Measurements from ENCODE around the gene BCKDHA. TPM values are rescaled to one million over a fixed set of nuclear protein-coding genes. Genes with fewer than 3 reads are reported as not detected.

Gene BCKDHA
- total and polyA plus RNA-seq, 9 of the 15 experiments (the other 6 are each of a cell fraction or from before 2014, with no cell fraction given) = 4.5 to 52.5 (median 14.1) TPM

GRCh38 chr19:41350735-41351338, 46.8 kb upstream of the BCKDHA start (continued):
- TF ChIP-seq, protein P1, sequence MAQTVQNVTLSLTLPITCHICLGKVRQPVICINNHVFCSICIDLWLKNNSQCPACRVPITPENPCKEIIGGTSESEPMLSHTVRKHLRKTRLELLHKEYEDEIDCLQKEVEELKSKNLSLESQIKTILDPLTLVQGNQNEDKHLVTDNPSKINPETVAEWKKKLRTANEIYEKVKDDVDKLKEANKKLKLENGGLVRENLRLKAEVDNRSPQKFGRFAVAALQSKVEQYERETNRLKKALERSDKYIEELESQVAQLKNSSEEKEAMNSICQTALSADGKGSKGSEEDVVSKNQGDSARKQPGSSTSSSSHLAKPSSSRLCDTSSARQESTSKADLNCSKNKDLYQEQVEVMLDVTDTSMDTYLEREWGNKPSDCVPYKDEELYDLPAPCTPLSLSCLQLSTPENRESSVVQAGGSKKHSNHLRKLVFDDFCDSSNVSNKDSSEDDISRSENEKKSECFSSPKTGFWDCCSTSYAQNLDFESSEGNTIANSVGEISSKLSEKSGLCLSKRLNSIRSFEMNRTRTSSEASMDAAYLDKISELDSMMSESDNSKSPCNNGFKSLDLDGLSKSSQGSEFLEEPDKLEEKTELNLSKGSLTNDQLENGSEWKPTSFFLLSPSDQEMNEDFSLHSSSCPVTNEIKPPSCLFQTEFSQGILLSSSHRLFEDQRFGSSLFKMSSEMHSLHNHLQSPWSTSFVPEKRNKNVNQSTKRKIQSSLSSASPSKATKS (CRISPR knock-in tag; IDR thresholded peaks at IDR 0.05) = no peak
- TF ChIP-seq ZNF431 (CRISPR knock-in tag; IDR thresholded peaks at IDR 0.05) (no peak), ZNF780A (CRISPR knock-in tag; IDR thresholded peaks at IDR 0.05) (no peak), NCOA4 (IDR thresholded peaks at IDR 0.05; ENCODE audit: partially characterized antibody) (no peak), NR4A1 (CRISPR knock-in tag; IDR thresholded peaks at IDR 0.05) (no peak), NR4A1 (tag; IDR thresholded peaks at IDR 0.05) (no peak), HSF4 (CRISPR knock-in tag; IDR thresholded peaks at IDR 0.05; ENCODE audit: borderline replicate concordance) (no peak), ZFP30 (CRISPR knock-in tag; IDR thresholded peaks at IDR 0.05; ENCODE audit: borderline replicate concordance) (no peak), CTBP1 (IDR thresholded peaks at IDR 0.05; ENCODE audit: borderline replicate concordance) (peak; percentile 51; the same call in 1 of the 2 replicates), ZFP1 (CRISPR knock-in tag; IDR thresholded peaks at IDR 0.05) (no peak), MBD2 (IDR thresholded peaks at IDR 0.05; ENCODE audit: borderline replicate concordance, low read depth) (no peak)
- TF ChIP-seq, protein P2, sequence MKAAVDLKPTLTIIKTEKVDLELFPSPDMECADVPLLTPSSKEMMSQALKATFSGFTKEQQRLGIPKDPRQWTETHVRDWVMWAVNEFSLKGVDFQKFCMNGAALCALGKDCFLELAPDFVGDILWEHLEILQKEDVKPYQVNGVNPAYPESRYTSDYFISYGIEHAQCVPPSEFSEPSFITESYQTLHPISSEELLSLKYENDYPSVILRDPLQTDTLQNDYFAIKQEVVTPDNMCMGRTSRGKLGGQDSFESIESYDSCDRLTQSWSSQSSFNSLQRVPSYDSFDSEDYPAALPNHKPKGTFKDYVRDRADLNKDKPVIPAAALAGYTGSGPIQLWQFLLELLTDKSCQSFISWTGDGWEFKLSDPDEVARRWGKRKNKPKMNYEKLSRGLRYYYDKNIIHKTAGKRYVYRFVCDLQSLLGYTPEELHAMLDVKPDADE (conservative IDR thresholded peaks at IDR 0.05; ENCODE audit: control insufficient read depth, low read depth, low read length) = 0 out of 2 replicates have a peak, but pooled peaks have one; percentile 62
- TF ChIP-seq, protein P3, sequence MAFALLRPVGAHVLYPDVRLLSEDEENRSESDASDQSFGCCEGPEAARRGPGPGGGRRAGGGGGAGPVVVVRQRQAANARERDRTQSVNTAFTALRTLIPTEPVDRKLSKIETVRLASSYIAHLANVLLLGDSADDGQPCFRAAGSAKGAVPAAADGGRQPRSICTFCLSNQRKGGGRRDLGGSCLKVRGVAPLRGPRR (CRISPR knock-in tag; IDR thresholded peaks at IDR 0.05) = no peak
- TF ChIP-seq, protein P4, sequence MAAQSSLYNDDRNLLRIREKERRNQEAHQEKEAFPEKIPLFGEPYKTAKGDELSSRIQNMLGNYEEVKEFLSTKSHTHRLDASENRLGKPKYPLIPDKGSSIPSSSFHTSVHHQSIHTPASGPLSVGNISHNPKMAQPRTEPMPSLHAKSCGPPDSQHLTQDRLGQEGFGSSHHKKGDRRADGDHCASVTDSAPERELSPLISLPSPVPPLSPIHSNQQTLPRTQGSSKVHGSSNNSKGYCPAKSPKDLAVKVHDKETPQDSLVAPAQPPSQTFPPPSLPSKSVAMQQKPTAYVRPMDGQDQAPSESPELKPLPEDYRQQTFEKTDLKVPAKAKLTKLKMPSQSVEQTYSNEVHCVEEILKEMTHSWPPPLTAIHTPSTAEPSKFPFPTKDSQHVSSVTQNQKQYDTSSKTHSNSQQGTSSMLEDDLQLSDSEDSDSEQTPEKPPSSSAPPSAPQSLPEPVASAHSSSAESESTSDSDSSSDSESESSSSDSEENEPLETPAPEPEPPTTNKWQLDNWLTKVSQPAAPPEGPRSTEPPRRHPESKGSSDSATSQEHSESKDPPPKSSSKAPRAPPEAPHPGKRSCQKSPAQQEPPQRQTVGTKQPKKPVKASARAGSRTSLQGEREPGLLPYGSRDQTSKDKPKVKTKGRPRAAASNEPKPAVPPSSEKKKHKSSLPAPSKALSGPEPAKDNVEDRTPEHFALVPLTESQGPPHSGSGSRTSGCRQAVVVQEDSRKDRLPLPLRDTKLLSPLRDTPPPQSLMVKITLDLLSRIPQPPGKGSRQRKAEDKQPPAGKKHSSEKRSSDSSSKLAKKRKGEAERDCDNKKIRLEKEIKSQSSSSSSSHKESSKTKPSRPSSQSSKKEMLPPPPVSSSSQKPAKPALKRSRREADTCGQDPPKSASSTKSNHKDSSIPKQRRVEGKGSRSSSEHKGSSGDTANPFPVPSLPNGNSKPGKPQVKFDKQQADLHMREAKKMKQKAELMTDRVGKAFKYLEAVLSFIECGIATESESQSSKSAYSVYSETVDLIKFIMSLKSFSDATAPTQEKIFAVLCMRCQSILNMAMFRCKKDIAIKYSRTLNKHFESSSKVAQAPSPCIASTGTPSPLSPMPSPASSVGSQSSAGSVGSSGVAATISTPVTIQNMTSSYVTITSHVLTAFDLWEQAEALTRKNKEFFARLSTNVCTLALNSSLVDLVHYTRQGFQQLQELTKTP (IDR thresholded peaks at IDR 0.05; ENCODE audit: low read depth in 1 of 2, partially characterized antibody in 2 of 2) = peak in 1 of 2 experiments; percentile 32
- TF ChIP-seq, protein P5, sequence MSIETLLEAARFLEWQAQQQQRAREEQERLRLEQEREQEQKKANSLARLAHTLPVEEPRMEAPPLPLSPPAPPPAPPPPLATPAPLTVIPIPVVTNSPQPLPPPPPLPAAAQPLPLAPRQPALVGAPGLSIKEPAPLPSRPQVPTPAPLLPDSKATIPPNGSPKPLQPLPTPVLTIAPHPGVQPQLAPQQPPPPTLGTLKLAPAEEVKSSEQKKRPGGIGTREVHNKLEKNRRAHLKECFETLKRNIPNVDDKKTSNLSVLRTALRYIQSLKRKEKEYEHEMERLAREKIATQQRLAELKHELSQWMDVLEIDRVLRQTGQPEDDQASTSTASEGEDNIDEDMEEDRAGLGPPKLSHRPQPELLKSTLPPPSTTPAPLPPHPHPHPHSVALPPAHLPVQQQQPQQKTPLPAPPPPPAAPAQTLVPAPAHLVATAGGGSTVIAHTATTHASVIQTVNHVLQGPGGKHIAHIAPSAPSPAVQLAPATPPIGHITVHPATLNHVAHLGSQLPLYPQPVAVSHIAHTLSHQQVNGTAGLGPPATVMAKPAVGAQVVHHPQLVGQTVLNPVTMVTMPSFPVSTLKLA (conservative IDR thresholded peaks at IDR 0.05) = peak; percentile 94 to 97

Measured in K562 (cell line).